ENCODE results near the gene EFNA2. TPM values are rescaled to one million over a fixed set of nuclear protein-coding genes. Genes with fewer than 3 reads are reported as not detected.

Gene EFNA2
- total RNA-seq, 4 donors from 2014 or later = not detected

- no peak for TF ChIP-seq CTCF (IDR thresholded peaks at IDR 0.05; ENCODE audit: low read depth)
These were observed 21.6 kb downstream of the EFNA2 start for GRCh38 chr19:1307320-1307719.

GRCh38 chr19:1307755-1308303, 22.2 kb downstream of the EFNA2 start:
- no peak for TF ChIP-seq CTCF (IDR thresholded peaks at IDR 0.05; ENCODE audit: low read depth)

DNA sequence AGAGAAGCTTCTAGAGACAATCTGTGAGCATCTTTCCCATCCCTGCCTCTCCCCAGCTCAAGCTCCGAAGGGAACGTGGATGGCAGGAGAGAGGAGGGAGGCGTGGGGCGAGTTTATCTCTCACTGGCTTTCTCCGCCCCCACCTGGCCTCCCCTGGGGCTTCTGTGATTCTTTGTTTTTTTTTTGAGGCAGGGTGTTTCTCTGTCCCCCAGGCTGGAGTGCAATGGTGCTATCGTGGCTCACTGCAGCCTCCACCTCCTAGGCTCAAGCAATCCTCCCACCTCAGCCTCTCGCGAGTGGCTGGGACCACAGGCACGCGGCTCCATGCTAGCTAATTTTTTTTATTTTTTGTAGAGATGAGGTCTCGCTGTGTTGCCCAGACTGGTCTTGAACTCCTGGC, 23.0 kb downstream of the EFNA2 start:
- TF ChIP-seq CTCF (IDR thresholded peaks at IDR 0.05; ENCODE audit: low read depth) = no peak

- no peak for TF ChIP-seq CTCF (IDR thresholded peaks at IDR 0.05; ENCODE audit: low read depth)
These were observed 24.5 kb downstream of the EFNA2 start for GRCh38 chr19:1309977-1310852.

DNA sequence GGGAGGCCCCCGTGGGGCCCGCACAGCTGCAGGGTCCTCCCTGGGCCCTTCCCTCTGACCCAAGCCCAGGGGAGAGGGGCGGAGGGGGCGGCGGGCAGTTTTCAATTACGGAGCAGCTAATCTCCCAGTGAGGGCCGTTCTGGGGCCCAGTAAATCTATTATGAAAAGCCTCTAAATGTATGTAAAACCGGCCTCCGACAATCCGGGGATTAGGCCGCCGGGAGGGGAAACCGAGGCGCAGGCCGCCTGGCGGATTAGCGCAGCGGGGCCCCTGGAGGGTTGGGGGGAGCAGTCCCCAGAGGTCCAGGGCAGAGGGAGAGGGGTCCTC, 25.1 kb downstream of the EFNA2 start:
- TF ChIP-seq CTCF (IDR thresholded peaks at IDR 0.05; ENCODE audit: low read depth) = no peak

DNA sequence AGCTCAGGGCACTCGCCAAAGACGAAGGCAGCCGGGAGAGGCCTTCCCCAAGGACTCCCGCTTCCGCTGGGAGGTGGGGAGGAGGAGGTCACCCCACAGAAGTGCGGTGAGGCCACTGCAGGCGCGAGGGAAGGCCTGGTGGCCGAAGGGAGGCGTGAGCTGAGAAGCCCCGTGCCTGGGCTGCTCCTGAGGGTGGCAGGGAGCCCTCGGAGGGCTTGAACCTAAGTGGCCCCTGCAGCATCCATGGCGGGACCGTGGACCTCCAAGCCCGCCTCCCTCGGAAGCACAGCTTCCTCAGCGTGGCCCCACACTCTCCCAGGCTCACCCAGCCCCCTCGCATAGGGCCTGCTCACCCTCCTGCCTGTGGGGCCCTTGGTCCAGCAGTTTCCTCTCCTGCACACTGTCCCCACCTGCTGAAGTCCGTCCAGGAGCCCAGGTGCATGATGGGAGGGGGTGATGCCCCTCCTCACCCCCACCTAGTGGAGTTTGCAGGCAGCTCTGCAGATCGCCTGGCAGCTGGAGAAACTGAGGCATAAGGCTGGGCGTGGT, 25.9 kb downstream of the EFNA2 start:
- TF ChIP-seq CTCF (IDR thresholded peaks at IDR 0.05; ENCODE audit: low read depth) = no peak
